WI38 (cell line): Measurements from ENCODE around the gene ZMYM2.

Source experiments
- H3K4me3 ChIP-seq: 2 replicates; pipeline ENCODE4 v1.5.1; 2011; ENCODE audit warnings: low read depth, mild to moderate bottlenecking, control low read depth, low read length
- TF ChIP-seq, protein P1 (sequence below): IDR thresholded peaks from 2 replicates; pipeline ENCODE4 v1.5.1; 2012; ENCODE audit warnings: low read depth, mild to moderate bottlenecking, control low read depth, low read length

Gene ZMYM2

DNA sequence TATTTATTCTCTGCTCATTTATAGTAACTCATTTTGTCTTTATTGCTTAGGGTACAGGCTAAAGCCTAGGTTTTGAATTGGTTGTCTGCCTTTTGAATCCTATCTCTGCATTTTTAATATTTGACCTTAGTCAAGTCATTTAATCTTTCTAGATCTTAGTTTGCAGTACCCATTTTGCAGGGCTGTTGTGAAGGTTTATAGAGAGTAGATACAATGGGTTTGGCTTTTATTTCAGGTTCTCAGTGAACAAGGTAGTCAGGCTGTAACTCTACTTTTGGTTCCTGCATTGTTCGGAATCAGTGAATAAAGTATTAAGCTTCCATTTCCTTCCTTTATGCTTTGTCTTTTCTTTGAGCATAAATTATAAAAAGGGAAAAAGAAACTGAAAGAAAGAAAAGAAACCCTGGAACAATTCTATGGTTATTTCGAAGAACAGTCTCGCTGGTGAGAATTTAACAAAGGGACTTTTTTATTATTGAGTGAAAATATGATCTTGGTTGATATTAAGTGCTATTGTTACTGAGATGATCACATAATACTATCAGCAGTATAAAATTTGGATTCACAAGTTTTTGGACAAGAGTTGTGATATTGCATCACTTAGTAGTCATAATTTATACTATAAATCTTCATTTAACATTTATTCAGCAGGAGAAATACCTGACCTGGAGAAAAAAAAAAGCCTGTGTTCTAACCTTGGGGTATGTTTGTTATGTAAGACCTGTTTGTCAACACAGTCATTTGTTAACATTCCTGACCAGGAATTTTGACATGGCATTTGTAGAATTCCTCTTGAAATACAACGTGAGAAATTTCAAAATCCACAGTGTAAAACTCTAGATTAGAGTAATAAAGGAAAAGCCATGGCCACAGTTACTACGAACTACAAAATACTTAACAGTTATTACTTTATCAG, 91.3 kb downstream of the ZMYM2 start:
- no peak overlapping the region for H3K4me3 ChIP-seq
- TF ChIP-seq, protein P1, sequence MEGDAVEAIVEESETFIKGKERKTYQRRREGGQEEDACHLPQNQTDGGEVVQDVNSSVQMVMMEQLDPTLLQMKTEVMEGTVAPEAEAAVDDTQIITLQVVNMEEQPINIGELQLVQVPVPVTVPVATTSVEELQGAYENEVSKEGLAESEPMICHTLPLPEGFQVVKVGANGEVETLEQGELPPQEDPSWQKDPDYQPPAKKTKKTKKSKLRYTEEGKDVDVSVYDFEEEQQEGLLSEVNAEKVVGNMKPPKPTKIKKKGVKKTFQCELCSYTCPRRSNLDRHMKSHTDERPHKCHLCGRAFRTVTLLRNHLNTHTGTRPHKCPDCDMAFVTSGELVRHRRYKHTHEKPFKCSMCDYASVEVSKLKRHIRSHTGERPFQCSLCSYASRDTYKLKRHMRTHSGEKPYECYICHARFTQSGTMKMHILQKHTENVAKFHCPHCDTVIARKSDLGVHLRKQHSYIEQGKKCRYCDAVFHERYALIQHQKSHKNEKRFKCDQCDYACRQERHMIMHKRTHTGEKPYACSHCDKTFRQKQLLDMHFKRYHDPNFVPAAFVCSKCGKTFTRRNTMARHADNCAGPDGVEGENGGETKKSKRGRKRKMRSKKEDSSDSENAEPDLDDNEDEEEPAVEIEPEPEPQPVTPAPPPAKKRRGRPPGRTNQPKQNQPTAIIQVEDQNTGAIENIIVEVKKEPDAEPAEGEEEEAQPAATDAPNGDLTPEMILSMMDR = no peak

DNA sequence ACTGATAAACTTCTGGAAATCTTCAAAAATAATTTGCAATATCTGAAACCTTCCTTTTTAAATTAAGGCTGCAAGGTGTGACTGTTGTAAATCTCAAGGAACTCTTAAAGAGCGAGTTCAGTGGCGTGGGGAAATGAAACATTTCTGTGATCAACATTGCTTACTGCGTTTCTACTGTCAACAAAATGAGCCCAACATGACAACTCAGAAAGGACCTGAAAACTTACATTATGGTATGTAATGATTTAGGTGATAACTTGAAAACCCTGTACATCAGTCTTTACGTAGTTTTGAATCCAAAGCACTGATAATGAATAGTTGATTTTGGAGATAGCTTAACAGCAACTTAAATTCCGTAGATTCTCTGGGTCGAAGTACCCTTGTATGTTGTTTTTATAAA, 92.8 kb downstream of the ZMYM2 start:
- no peak overlapping the region for H3K4me3 ChIP-seq
- TF ChIP-seq, protein P1 = no peak

DNA sequence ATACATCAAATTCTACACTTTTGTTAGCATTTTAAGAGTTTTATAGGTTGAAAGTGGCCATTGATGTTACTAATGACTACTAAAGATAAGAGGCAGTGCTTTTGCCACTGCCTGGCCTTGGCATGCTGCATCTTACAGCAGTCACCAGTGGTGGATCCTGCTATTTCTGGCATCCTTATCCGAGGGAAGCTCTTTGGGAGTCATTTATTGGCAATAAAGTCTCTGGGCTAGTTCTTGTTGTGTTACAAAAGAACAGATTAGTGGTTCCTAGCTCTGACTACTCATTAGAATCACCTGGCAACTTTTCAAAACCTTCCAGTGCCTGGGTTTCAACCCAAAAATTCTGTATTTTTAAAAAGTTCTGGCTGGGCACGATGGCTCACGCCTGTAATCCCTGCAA, 94.5 kb downstream of the ZMYM2 start:
- H3K4me3 ChIP-seq = no peak overlapping the region
- TF ChIP-seq, protein P1 = no peak

DNA sequence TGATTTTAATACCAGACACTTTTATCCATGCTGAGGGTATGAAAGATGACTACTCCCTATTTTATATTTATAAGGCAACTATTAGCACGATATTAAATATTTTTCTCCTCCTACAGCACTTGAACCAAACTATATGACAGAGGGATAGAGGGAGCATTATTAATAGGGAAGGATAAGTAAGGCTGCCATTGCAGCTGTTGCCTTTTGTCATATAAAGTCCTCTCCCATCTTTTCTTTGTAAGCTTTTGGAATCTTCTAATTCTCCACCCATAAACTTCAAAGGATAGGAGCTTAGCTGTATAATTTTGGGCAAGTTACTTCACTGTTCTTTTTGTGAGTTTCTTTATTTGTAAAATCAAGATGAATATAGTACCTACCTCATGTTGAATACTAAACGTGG, 95.4 kb downstream of the ZMYM2 start:
- TF ChIP-seq, protein P1 = no peak
- H3K4me3 ChIP-seq = no peak overlapping the region

DNA sequence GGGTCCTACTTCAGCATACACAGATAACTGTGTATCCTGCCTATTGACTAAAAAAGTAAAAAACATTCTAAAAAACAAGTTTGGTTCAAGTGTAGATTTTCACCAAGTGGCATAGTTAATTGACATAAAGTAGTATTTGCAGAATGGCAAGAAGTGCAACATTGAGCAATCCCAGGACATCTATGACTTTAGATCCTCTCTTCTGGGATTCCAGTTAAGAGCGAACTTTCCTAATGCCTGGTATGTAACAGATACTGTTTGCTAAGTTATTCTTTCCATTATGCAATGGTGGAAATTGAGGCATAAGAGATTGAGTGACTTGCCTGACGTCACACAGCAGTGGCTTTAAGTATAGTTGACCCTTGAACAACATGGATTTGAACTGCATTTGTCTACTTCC, 96.1 kb downstream of the ZMYM2 start:
- H3K4me3 ChIP-seq = no peak overlapping the region
- TF ChIP-seq, protein P1 = no peak

DNA sequence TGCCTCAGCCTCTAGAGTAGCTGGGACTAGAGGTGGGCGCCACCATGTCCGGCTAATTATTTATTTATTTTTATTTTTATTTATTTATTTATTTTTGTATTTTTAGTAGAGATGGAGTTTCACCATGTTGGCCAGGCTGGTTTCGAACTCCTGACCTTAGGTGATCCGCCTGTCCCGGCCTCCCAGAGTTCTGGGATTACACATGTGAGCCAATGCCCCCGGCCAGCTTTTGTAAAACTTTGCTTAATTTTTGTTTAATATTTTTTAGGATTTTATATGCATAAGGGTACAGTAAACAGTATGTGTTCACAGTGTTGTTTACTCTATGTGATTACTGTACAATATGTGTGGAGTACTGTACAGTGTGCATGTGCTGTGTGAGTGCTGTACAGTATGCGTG, 98.7 kb downstream of the ZMYM2 start:
- TF ChIP-seq, protein P1 = no peak
- H3K4me3 ChIP-seq = no peak overlapping the region

DNA sequence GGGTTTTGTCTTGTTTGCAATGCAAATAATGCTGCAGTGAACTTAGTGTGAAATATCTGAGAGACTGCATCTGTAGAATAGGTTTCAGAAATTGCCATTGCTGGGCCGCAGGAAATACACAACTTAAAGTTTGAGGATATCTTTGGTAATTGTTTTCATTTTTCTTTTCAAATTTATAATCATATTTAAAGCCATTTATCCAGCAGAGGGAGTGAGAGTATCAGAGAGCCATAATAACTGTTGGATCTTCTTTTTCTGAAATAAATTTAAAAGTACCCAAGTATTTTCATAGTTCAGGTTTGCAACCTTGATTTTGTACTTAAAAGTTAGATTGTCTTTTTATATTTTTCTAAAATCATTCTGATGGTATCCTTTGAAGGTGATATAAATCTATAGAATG, 99.4 kb downstream of the ZMYM2 start:
- TF ChIP-seq, protein P1 = no peak
- H3K4me3 ChIP-seq = no peak overlapping the region
